ENCODE results near the gene TMEM63A.

GRCh38 chr1:225822655-225823403 is 59.4 kb downstream of the TMEM63A start:
- TF ChIP-seq NRF1 (IDR thresholded peaks at IDR 0.05; ENCODE audit: low read depth, low read length) = no peak
- TF ChIP-seq CTCF (IDR thresholded peaks at IDR 0.05) = no peak
- TF ChIP-seq EP300 (IDR thresholded peaks at IDR 0.05; ENCODE audit: borderline replicate concordance in 1 of 2, low read depth in 1 of 2, low read length in 1 of 2) = no peak
- TF ChIP-seq, protein P1, sequence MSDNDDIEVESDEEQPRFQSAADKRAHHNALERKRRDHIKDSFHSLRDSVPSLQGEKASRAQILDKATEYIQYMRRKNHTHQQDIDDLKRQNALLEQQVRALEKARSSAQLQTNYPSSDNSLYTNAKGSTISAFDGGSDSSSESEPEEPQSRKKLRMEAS (IDR thresholded peaks at IDR 0.05; ENCODE audit: low read depth) = no peak
- TF ChIP-seq USF2 (IDR thresholded peaks at IDR 0.05; ENCODE audit: borderline replicate concordance, low read depth, low read length) = no peak
- TF ChIP-seq GABPA (IDR thresholded peaks at IDR 0.05; ENCODE audit: low read depth) = no peak
- TF ChIP-seq RFX5 (IDR thresholded peaks at IDR 0.05; ENCODE audit: low read length) = no peak
- TF ChIP-seq EZH2phosphoT487 (IDR thresholded peaks at IDR 0.05; ENCODE audit: borderline replicate concordance, low read depth) = no peak
- TF ChIP-seq, protein P2, sequence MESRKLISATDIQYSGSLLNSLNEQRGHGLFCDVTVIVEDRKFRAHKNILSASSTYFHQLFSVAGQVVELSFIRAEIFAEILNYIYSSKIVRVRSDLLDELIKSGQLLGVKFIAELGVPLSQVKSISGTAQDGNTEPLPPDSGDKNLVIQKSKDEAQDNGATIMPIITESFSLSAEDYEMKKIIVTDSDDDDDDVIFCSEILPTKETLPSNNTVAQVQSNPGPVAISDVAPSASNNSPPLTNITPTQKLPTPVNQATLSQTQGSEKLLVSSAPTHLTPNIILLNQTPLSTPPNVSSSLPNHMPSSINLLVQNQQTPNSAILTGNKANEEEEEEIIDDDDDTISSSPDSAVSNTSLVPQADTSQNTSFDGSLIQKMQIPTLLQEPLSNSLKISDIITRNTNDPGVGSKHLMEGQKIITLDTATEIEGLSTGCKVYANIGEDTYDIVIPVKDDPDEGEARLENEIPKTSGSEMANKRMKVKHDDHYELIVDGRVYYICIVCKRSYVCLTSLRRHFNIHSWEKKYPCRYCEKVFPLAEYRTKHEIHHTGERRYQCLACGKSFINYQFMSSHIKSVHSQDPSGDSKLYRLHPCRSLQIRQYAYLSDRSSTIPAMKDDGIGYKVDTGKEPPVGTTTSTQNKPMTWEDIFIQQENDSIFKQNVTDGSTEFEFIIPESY (IDR thresholded peaks at IDR 0.05; ENCODE audit: borderline replicate concordance, low read depth) = no peak
- TF ChIP-seq SMC3 (IDR thresholded peaks at IDR 0.05; ENCODE audit: low read depth, low read length) = no peak
- no peak for TF ChIP-seq FOSL2 (IDR thresholded peaks at IDR 0.05; ENCODE audit: borderline replicate concordance, low read depth)

Data from SK-N-SH (cell line).